Kasumi-1 (cell line): ENCODE measurements around the gene PIK3R2.
"Not testable (repeated sequence)": the region's sequence is repeated elsewhere in the genome, so short reads cannot be mapped to it uniquely, and the experiment has no call there.

ENCODE experiments used
- DNase-seq, 2 experiments: peaks; one replicate each; lab custom pipeline; 2025; lab: John Stamatoyannopoulos, UW

The PIK3R2 gene

GRCh38 chr19:18203863-18204393 lies 51.0 kb downstream of the PIK3R2 start, which contains the start of gene RAB3A:
RAB3A (minus strand) TSS chr19:18204042; CDS start chr19:18202740, 1,302 bp downstream.
- peak; percentile 99 for DNase-seq

- DNase-seq, result peak; percentile 87 to 93
These were observed 51.6 kb downstream of the PIK3R2 start for GRCh38 chr19:18204394-18205199.

- peak; percentile 64 to 70 for DNase-seq
These were observed 52.4 kb downstream of the PIK3R2 start for GRCh38 chr19:18205200-18205892.

GRCh38 chr19:18206018-18206417 lies 53.1 kb downstream of the PIK3R2 start:
- no peak for DNase-seq

GRCh38 chr19:18208098-18208951 lies 55.4 kb downstream of the PIK3R2 start:
- peak; percentile 18 to 37 for DNase-seq

GRCh38 chr19:18209912-18210311 lies 56.9 kb downstream of the PIK3R2 start:
- not testable (repeated sequence) for DNase-seq

GRCh38 chr19:18211683-18212082 lies 58.7 kb downstream of the PIK3R2 start:
- no peak for DNase-seq

- no peak for DNase-seq
These were observed 61.9 kb downstream of the PIK3R2 start for GRCh38 chr19:18214779-18215433.

- DNase-seq, result no peak
These were observed 63.8 kb downstream of the PIK3R2 start for GRCh38 chr19:18216789-18217188.

GRCh38 chr19:18218159-18218558 lies 65.2 kb downstream of the PIK3R2 start:
- DNase-seq, result no peak

- no peak for DNase-seq
These were observed 65.6 kb downstream of the PIK3R2 start for GRCh38 chr19:18218600-18218999.
